SK-N-SH treated with all-trans-retinoic acid at 6 μM for 48 hours (cell line): ENCODE data around the gene PARP8.

ENCODE experiments used
- ATAC-seq: fragments of 200-7000 bp; cut with Tn5 transposase; 3 replicates; pipeline ENCODE4 v1.9.1; 2020; ENCODE audit warnings: mild to moderate bottlenecking, moderate library complexity
- ARNTL ChIP-seq: fragments of 450-650 bp; formaldehyde crosslinking; IDR thresholded peaks from 2 replicates; pipeline ENCODE4 v1.5.0; 2020; ENCODE audit warnings: low read depth, mild to moderate bottlenecking, moderate library complexity, borderline replicate concordance
- CSDC2 ChIP-seq: fragments of 250-450 bp; sonication (Bioruptor Pico); IDR thresholded peaks from 2 replicates; pipeline ENCODE4 v1.5.0; 2020; ENCODE audit warnings: mild to moderate bottlenecking, moderate library complexity
- ESRRG ChIP-seq: fragments of 250-450 bp; sonication (Bioruptor Pico); IDR thresholded peaks from 2 replicates; pipeline ENCODE4 v1.6.1; 2021; ENCODE audit warnings: mild to moderate bottlenecking
- GLIS3 ChIP-seq: fragments of 250-450 bp; sonication (Bioruptor Pico); IDR thresholded peaks from 2 replicates; pipeline ENCODE4 v1.5.0; 2020; ENCODE audit warnings: mild to moderate bottlenecking, moderate library complexity
- ISL1 ChIP-seq: fragments of 250-450 bp; sonication (Bioruptor Pico); IDR thresholded peaks from 2 replicates; pipeline ENCODE4 v2.1.2; 2022; ENCODE audit warnings: mild to moderate bottlenecking, moderate library complexity
- OSR1 ChIP-seq: fragments of 250-450 bp; sonication (Bioruptor Pico); IDR thresholded peaks from 2 replicates; pipeline ENCODE4 v1.8.0; 2022; ENCODE audit warnings: moderate library complexity, mild to moderate bottlenecking, inconsistent platforms
- PATZ1 ChIP-seq: fragments of 250-450 bp; sonication (Bioruptor Pico); IDR thresholded peaks from 2 replicates; pipeline ENCODE4 v1.8.0; 2020; ENCODE audit warnings: mild to moderate bottlenecking, moderate library complexity, borderline replicate concordance
- POU6F1 ChIP-seq: fragments of 250-450 bp; sonication (Bioruptor Pico); IDR thresholded peaks from 2 replicates; pipeline ENCODE4 v1.8.0; 2021; ENCODE audit warnings: low read depth, mild to moderate bottlenecking, moderate library complexity, borderline replicate concordance
- PPARA ChIP-seq: fragments of 250-450 bp; sonication (Bioruptor Pico); IDR thresholded peaks from 2 replicates; pipeline ENCODE4 v1.5.0; 2020; ENCODE audit warnings: mild to moderate bottlenecking, borderline replicate concordance
- RARB ChIP-seq: fragments of 250-450 bp; sonication (Bioruptor Pico); IDR thresholded peaks from 2 replicates; pipeline ENCODE4 v1.8.0; 2021; ENCODE audit warnings: mild to moderate bottlenecking, moderate library complexity
- TCF4 ChIP-seq: fragments of 250-450 bp; sonication (Bioruptor Pico); IDR thresholded peaks from 2 replicates; pipeline ENCODE4 v1.8.0; 2021; ENCODE audit warnings: mild to moderate bottlenecking, moderate library complexity, borderline replicate concordance
- TOX ChIP-seq: fragments of 250-450 bp; sonication (Bioruptor Pico); IDR thresholded peaks from 2 replicates; pipeline ENCODE4 v1.8.0; 2021; ENCODE audit warnings: mild to moderate bottlenecking, moderate library complexity, borderline replicate concordance
- ZC3H10 ChIP-seq: fragments of 250-450 bp; sonication (Bioruptor Pico); IDR thresholded peaks from 2 replicates; pipeline ENCODE4 v1.5.1; 2021; ENCODE audit warnings: mild to moderate bottlenecking, moderate library complexity
- ZFP3 ChIP-seq: fragments of 250-450 bp; sonication (Bioruptor Pico); IDR thresholded peaks from 2 replicates; pipeline ENCODE4 v1.5.0; 2020; ENCODE audit warnings: mild to moderate bottlenecking, moderate library complexity
- ZFP30 ChIP-seq: fragments of 450-650 bp; formaldehyde crosslinking; IDR thresholded peaks from 2 replicates; pipeline ENCODE4 v1.5.0; 2022; ENCODE audit warnings: mild to moderate bottlenecking, moderate library complexity
- ZNF565 ChIP-seq: fragments of 450-650 bp; formaldehyde crosslinking; conservative IDR thresholded peaks from 2 replicates; pipeline ENCODE4 v1.5.0; 2020; ENCODE audit warnings: low read depth, mild to moderate bottlenecking, moderate library complexity
- ZNF70 ChIP-seq: fragments of 450-650 bp; formaldehyde crosslinking; IDR thresholded peaks from 2 replicates; pipeline ENCODE4 v1.5.0; 2020; ENCODE audit warnings: mild to moderate bottlenecking, moderate library complexity
- TF ChIP-seq, protein P1 (sequence below): fragments of 250-450 bp; sonication (Bioruptor Pico); IDR thresholded peaks from 2 replicates; pipeline ENCODE4 v1.5.1; 2020; ENCODE audit warnings: low read depth, mild to moderate bottlenecking, moderate library complexity
- TF ChIP-seq, protein P2 (sequence below): fragments of 250-450 bp; sonication (Bioruptor Pico); IDR thresholded peaks from 2 replicates; pipeline ENCODE4 v1.5.0; 2020; ENCODE audit warnings: mild to moderate bottlenecking, moderate library complexity

Gene PARP8

DNA sequence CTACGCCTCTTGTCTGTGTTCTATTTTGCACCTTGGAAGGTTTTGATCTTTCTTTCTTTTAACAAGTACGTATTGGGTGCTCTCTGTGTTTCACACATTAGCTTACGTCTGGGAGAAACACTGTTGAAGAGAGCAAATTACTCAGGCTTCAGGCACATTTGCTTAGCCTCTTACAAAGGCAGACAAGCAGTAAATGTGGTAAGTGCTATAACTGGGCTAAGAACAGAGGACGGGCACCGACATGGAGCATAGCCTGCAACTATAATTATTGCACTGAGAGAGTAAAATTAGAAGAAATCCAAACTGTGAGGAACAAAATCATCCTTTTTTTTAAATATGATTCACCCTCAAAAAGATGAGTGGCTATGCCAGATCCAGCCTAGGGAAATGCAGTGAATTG is 9.4 kb upstream of the PARP8 start (continued):
- TF ChIP-seq TOX (CRISPR knock-in tag) = no peak

DNA sequence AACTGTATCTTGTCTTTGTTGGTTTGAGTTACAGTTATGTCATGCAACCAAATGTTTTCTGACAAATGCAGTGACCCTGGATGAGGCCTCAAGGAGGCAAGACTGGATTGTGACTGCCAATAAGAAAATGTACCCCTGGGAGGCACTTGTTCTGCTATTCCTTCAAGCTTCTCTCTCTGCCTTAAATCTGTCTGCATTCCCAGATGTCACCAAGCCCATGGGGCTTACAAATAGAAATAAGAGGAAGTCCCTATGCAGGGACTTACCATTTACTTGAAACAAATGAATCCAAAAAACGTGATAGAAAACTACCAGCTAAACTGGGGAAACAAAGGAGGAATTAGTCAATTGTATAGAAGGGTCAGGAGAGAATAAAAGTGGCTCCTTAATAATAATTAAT is 8.2 kb upstream of the PARP8 start:
- no peak for ATAC-seq
- TF ChIP-seq ZC3H10 (CRISPR knock-in tag) (no peak), TCF4 (CRISPR knock-in tag) (no peak), RARB (no peak), OSR1 (no peak), PPARA (no peak), PATZ1 (no peak), ZNF565 (CRISPR knock-in tag) (no peak), CSDC2 (CRISPR knock-in tag) (no peak)
- TF ChIP-seq, protein P1, sequence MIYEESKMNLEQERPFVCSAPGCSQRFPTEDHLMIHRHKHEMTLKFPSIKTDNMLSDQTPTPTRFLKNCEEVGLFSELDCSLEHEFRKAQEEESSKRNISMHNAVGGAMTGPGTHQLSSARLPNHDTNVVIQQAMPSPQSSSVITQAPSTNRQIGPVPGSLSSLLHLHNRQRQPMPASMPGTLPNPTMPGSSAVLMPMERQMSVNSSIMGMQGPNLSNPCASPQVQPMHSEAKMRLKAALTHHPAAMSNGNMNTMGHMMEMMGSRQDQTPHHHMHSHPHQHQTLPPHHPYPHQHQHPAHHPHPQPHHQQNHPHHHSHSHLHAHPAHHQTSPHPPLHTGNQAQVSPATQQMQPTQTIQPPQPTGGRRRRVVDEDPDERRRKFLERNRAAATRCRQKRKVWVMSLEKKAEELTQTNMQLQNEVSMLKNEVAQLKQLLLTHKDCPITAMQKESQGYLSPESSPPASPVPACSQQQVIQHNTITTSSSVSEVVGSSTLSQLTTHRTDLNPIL (CRISPR knock-in tag) = no peak
- TF ChIP-seq, protein P2, sequence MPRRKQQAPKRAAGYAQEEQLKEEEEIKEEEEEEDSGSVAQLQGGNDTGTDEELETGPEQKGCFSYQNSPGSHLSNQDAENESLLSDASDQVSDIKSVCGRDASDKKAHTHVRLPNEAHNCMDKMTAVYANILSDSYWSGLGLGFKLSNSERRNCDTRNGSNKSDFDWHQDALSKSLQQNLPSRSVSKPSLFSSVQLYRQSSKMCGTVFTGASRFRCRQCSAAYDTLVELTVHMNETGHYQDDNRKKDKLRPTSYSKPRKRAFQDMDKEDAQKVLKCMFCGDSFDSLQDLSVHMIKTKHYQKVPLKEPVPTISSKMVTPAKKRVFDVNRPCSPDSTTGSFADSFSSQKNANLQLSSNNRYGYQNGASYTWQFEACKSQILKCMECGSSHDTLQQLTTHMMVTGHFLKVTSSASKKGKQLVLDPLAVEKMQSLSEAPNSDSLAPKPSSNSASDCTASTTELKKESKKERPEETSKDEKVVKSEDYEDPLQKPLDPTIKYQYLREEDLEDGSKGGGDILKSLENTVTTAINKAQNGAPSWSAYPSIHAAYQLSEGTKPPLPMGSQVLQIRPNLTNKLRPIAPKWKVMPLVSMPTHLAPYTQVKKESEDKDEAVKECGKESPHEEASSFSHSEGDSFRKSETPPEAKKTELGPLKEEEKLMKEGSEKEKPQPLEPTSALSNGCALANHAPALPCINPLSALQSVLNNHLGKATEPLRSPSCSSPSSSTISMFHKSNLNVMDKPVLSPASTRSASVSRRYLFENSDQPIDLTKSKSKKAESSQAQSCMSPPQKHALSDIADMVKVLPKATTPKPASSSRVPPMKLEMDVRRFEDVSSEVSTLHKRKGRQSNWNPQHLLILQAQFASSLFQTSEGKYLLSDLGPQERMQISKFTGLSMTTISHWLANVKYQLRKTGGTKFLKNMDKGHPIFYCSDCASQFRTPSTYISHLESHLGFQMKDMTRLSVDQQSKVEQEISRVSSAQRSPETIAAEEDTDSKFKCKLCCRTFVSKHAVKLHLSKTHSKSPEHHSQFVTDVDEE = no peak

GRCh38 chr5:50663636-50664035 is 2.8 kb upstream of the PARP8 start:
- ATAC-seq = no peak
- TF ChIP-seq CSDC2 (CRISPR knock-in tag) (no peak), PATZ1 (no peak), GLIS3 (CRISPR knock-in tag) (no peak), ZFP3 (CRISPR knock-in tag) (no peak), PPARA (no peak), ZFP30 (CRISPR knock-in tag) (no peak), POU6F1 (CRISPR knock-in tag) (no peak), ZNF565 (CRISPR knock-in tag) (no peak), ZC3H10 (CRISPR knock-in tag) (no peak), ISL1 (CRISPR knock-in tag) (no peak), ZNF70 (CRISPR knock-in tag) (no peak), RARB (no peak), ESRRG (no peak), ARNTL (CRISPR knock-in tag) (no peak), TOX (CRISPR knock-in tag) (no peak)
- TF ChIP-seq, protein P2 = no peak
- TF ChIP-seq, protein P1 (CRISPR knock-in tag) = no peak
